ENCODE measurements around the gene CRYGD. TPM values are rescaled to one million over a fixed set of nuclear protein-coding genes. Genes with fewer than 3 reads are reported as not detected.

The CRYGD gene
- total RNA-seq, 1 donor, result 5.7 TPM

DNA sequence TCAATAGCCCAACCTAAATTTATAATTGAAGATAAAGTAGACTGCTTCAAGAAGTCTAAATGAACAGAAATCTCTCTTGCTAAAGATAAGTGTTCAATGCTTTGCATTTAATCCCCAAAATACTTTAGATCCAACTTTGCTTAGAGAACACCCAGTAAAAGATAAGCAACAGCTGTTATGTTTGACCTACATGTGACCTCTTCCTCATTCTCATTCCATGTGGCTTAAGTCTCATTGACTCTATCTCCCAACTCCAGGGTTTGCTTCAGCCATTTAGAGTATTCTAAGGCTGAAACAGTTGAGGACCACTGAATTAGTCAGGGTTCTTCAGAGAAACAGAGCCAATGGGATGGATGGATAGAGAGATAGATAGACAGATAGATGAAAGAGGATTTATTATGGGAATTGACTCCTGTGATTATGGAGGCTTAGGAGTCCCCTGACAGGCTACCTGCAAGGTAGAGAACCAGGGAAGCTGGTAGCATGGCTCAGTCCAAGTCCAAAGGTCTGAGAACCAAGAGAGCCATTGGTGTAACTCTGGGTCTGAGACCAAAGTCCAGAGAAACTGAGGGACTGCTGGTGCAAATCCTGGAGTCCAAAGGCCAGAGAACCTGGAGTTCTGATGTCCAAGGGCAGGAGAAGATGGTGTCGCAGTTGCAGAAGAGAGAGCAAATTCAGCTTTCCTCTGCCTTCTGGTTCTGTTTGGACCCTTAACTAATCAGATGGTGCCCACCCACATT, 32.1 kb downstream of the CRYGD start:
- no peak for DNase-seq (ENCODE audit: low read depth in 2 of 3, low spot score in 2 of 3)

- no peak for DNase-seq (ENCODE audit: low read depth in 2 of 3, low spot score in 2 of 3)
These were observed 33.9 kb downstream of the CRYGD start for GRCh38 chr2:208090420-208090819.

- peak in 1 of 3 donors; percentile 20 for DNase-seq (ENCODE audit: low read depth in 2 of 3, low spot score in 2 of 3)
These were observed 38.3 kb downstream of the CRYGD start for GRCh38 chr2:208086029-208086428.

DNA sequence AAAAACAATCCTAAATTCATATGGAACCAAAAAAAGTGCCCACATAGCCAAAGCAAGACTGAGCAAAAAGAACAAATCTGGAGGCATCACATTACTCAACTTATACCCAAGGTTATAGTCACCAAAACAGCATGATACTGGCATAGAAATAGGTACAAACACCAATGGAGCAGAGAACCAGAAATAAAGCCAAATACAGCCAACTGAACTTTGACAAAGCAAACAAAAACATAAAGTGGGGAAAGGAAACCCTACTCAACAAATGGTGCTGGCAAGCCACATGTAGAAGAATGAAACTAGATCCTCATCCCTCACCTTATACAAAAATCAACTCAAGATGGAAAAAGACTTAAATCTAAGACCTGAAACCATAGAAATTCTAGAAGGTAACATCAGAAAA, 40.5 kb downstream of the CRYGD start:
- no peak for DNase-seq (ENCODE audit: low read depth in 2 of 3, low spot score in 2 of 3)

- DNase-seq (ENCODE audit: low read depth in 2 of 3, low spot score in 2 of 3), result no peak
These were observed 47.0 kb downstream of the CRYGD start for GRCh38 chr2:208077276-208077675.

GRCh38 chr2:208074610-208075356, 49.5 kb downstream of the CRYGD start:
- no peak for DNase-seq (ENCODE audit: low read depth in 2 of 3, low spot score in 2 of 3)

GRCh38 chr2:208072250-208072892, 52.0 kb downstream of the CRYGD start:
- peak; percentile 28 to 75 (median 69) for DNase-seq (ENCODE audit: low read depth in 2 of 3, low spot score in 2 of 3)

Other genes starting within 250 kb of the CRYGD start
- 19.7 TPM for gene PLEKHM3, start 99.0 kb downstream of the CRYGD start, total RNA-seq
- not detected for gene CRYGC, start 5.3 kb upstream of the CRYGD start, total RNA-seq
- gene CRYGB, start 21.6 kb upstream of the CRYGD start, total RNA-seq, result not detected
- not detected for gene CRYGA, start 39.1 kb upstream of the CRYGD start, total RNA-seq
- not detected for gene C2orf80, start 65.5 kb upstream of the CRYGD start, total RNA-seq
- gene IDH1, start 130.5 kb upstream of the CRYGD start, total RNA-seq, result 18.6 TPM
- 39.3 TPM for gene PIKFYVE, start 141.7 kb upstream of the CRYGD start, total RNA-seq